GM12878 (cell line): ENCODE measurements around the gene LOXL3. TPM values are rescaled to one million over a fixed set of nuclear protein-coding genes. Genes with fewer than 3 reads are reported as not detected.
A peak's percentile ranks its signal among the peaks of the same experiment; 100 is the strongest.

Source experiments
- BRCA1 ChIP-seq: IDR thresholded peaks from 2 replicates; pipeline ENCODE4 v1.6.1; 2011; ENCODE audit warnings: low read depth, low read length, improper control_type of control experiment
- E2F4 ChIP-seq: IDR thresholded peaks from 2 replicates; pipeline ENCODE4 v1.6.1; 2012; ENCODE audit warnings: low read depth, low read length, improper control_type of control experiment
- E2F8 ChIP-seq: fragments of 450-650 bp; IDR thresholded peaks from 2 replicates; pipeline ENCODE4 v1.6.1; 2018; ENCODE audit warnings: mild to moderate bottlenecking, low read depth, moderate library complexity; ENCODE audit not compliant: partially characterized antibody
- HDGF ChIP-seq: fragments of 450-650 bp; IDR thresholded peaks from 2 replicates; pipeline ENCODE4 v1.6.1; 2016; ENCODE audit warnings: antibody characterized with exemption
- IRF3 ChIP-seq: fragments of 450-650 bp; IDR thresholded peaks from 2 replicates; pipeline ENCODE4 v1.6.1; 2014; ENCODE audit warnings: mild to moderate bottlenecking
- IRF4 ChIP-seq: IDR thresholded peaks from 2 replicates; pipeline ENCODE4 v1.6.1; 2011; ENCODE audit warnings: low read depth, low read length
- KDM1A ChIP-seq: fragments of 200-600 bp; sonication (generic); IDR thresholded peaks from 2 replicates; pipeline ENCODE4 v1.6.1; 2016; ENCODE audit warnings: borderline replicate concordance
- MEF2B ChIP-seq: fragments of 450-650 bp; IDR thresholded peaks from 2 replicates; pipeline ENCODE4 v1.6.1; 2018; ENCODE audit warnings: mild to moderate bottlenecking, moderate library complexity; ENCODE audit not compliant: partially characterized antibody, poor library complexity, severe bottlenecking
- NFXL1 ChIP-seq: fragments of 450-650 bp; IDR thresholded peaks from 2 replicates; pipeline ENCODE4 v1.6.1; 2017; ENCODE audit warnings: antibody characterized with exemption, mild to moderate bottlenecking, borderline replicate concordance
- NFYB ChIP-seq: IDR thresholded peaks from 2 replicates; pipeline ENCODE4 v1.6.1; 2011; ENCODE audit warnings: low read depth, mild to moderate bottlenecking, low read length, improper control_type of control experiment, moderate library complexity; ENCODE audit not compliant: insufficient read depth
- NR2F1 ChIP-seq: fragments of 450-650 bp; conservative IDR thresholded peaks from 2 replicates; pipeline ENCODE4 v1.6.1; 2017; ENCODE audit warnings: mild to moderate bottlenecking
- POU2F2 ChIP-seq: IDR thresholded peaks from 3 replicates; pipeline ENCODE4 v1.6.1; 2011; ENCODE audit warnings: low read depth, mild to moderate bottlenecking, low read length, borderline replicate concordance
- RAD51 ChIP-seq: fragments of 450-650 bp; IDR thresholded peaks from 2 replicates; pipeline ENCODE4 v1.6.1; 2016; ENCODE audit warnings: moderate library complexity, mild to moderate bottlenecking, inconsistent platforms
- RCOR1 ChIP-seq: conservative IDR thresholded peaks from 2 replicates; pipeline ENCODE4 v1.6.1; 2012; ENCODE audit warnings: low read depth, low read length, improper control_type of control experiment
- SIN3A ChIP-seq: IDR thresholded peaks from 2 replicates; pipeline ENCODE4 v1.6.1; 2012; ENCODE audit warnings: low read depth, low read length, improper control_type of control experiment
- SMAD1 ChIP-seq: fragments of 450-650 bp; IDR thresholded peaks from 2 replicates; pipeline ENCODE4 v1.6.1; 2018; ENCODE audit warnings: mild to moderate bottlenecking, low read depth; ENCODE audit not compliant: partially characterized antibody
- USF1 ChIP-seq: IDR thresholded peaks from 2 replicates; pipeline ENCODE4 v1.6.1; 2011; ENCODE audit warnings: borderline replicate concordance, low read depth, mild to moderate bottlenecking, moderate library complexity, mixed read lengths, low read length; ENCODE audit not compliant: insufficient read depth; ENCODE audit errors: extremely low read length
- ZBED1 ChIP-seq: IDR thresholded peaks from 2 replicates; pipeline ENCODE4 v1.6.1; 2016; ENCODE audit warnings: borderline replicate concordance
- ZNF207 ChIP-seq: fragments of 450-650 bp; IDR thresholded peaks from 2 replicates; pipeline ENCODE4 v1.6.1; 2014; ENCODE audit warnings: antibody characterized with exemption, mild to moderate bottlenecking, borderline replicate concordance
- ZNF217 ChIP-seq: fragments of 450-650 bp; IDR thresholded peaks from 2 replicates; pipeline ENCODE4 v1.6.1; 2017; ENCODE audit warnings: antibody characterized with exemption, mild to moderate bottlenecking
- polyA plus RNA-seq, 11 experiments: library from polyadenylated mRNA; depleted of rRNA in 4 of 11; unstranded in 6 of 11; stranded (reverse) in 5 of 11; fragments of >200 nt; fragmentation: Nextera tagmentation in 4 of 11; fragmentation: Illumina TruSeq in 1 of 11; extraction: Ambion mirVana in 4 of 11; extraction: Trizol in 1 of 11; gene quantifications; 1 replicate in 1 of 11; 2 replicates in 10 of 11; pipeline versions ENCODE4 v1.2.1 to v1.2.3, GENCODE V29; 2011 to 2016; ENCODE audit warnings: inconsistent platforms in 2 of 11, missing spikeins in 2 of 11, low read depth in 1 of 11
- total RNA-seq, 4 experiments: library from RNA; depleted of rRNA in 3 of 4; stranded (reverse); fragments of >200 nt in 3 of 4; fragmentation: Illumina TruSeq in 1 of 4; extraction: Trizol in 1 of 4; gene quantifications; 2 replicates each; pipeline versions ENCODE4 v1.2.1 to v1.2.3, GENCODE V29; 2013 to 2021
- TF ChIP-seq, protein P1 (sequence below): fragments of 450-650 bp; IDR thresholded peaks from 2 replicates; pipeline ENCODE4 v1.6.1; 2016; ENCODE audit warnings: mild to moderate bottlenecking
- TF ChIP-seq, protein P2 (sequence below): IDR thresholded peaks from 2 replicates; pipeline ENCODE4 v1.6.1; 2011; ENCODE audit warnings: low read depth, mild to moderate bottlenecking, low read length, moderate library complexity, borderline replicate concordance; ENCODE audit errors: extremely low read depth

LOXL3 gene
- total and polyA plus RNA-seq, 10 of the 15 experiments (the other 5 are each of a cell fraction or from before 2014, with no cell fraction given) = 6.2 to 40.9 (median 23.3) TPM

GRCh38 chr2:74482801-74483674, 70.7 kb downstream of the LOXL3 start, which contains the start of the genes CCDC142 and TTC31 (continued):
- TF ChIP-seq, protein P1, sequence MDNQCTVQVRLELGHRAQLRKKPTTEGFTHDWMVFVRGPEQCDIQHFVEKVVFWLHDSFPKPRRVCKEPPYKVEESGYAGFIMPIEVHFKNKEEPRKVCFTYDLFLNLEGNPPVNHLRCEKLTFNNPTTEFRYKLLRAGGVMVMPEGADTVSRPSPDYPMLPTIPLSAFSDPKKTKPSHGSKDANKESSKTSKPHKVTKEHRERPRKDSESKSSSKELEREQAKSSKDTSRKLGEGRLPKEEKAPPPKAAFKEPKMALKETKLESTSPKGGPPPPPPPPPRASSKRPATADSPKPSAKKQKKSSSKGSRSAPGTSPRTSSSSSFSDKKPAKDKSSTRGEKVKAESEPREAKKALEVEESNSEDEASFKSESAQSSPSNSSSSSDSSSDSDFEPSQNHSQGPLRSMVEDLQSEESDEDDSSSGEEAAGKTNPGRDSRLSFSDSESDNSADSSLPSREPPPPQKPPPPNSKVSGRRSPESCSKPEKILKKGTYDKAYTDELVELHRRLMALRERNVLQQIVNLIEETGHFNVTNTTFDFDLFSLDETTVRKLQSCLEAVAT = no peak; the same call in 1 of the 2 replicates
- TF ChIP-seq MEF2B (peak; percentile 4), ZBED1 (no peak), E2F4 (peak; percentile 74; the same call in 1 of the 2 replicates), SMAD1 (no peak), NFXL1 (no peak), HDGF (no peak), KDM1A (no peak), ZNF207 (no peak), BRCA1 (no peak), NR2F1 (peak; percentile 52), RAD51 (no peak), IRF3 (no peak), POU2F2 (peak; percentile 62; the same call in 2 of the 3 replicates), IRF4 (0 out of 2 replicates have a peak, but pooled peaks have one; percentile 36), ZNF217 (no peak), NFYB (no peak), SIN3A (peak; percentile 85; the same call in 1 of the 2 replicates), E2F8 (peak; percentile 54), RCOR1 (no peak), USF1 (no peak)
- TF ChIP-seq, protein P2, sequence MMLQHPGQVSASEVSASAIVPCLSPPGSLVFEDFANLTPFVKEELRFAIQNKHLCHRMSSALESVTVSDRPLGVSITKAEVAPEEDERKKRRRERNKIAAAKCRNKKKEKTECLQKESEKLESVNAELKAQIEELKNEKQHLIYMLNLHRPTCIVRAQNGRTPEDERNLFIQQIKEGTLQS = no peak
